Measurements from ENCODE around the gene PCDHA8.
"Not testable (repeated sequence)": the region's sequence is repeated elsewhere in the genome, so short reads cannot be mapped to it uniquely, and the experiment has no call there.

The PCDHA8 gene, protein sequence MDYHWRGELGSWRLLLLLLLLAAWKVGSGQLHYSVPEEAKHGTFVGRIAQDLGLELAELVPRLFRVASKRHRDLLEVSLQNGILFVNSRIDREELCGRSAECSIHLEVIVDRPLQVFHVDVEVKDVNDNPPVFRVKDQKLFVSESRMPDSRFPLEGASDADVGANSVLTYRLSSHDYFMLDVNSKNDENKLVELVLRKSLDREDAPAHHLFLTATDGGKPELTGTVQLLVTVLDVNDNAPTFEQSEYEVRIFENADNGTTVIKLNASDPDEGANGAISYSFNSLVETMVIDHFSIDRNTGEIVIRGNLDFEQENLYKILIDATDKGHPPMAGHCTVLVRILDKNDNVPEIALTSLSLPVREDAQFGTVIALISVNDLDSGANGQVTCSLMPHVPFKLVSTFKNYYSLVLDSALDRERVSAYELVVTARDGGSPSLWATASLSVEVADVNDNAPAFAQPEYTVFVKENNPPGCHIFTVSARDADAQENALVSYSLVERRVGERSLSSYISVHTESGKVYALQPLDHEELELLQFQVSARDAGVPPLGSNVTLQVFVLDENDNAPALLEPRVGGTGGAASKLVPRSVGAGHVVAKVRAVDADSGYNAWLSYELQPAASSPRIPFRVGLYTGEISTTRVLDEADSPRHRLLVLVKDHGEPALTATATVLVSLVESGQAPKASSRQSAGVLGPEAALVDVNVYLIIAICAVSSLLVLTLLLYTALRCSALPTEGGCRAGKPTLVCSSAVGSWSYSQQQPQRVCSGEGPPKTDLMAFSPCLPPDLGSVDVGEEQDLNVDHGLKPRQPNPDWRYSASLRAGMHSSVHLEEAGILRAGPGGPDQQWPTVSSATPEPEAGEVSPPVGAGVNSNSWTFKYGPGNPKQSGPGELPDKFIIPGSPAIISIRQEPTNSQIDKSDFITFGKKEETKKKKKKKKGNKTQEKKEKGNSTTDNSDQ

GRCh38 chr5:140840978-140841962, at the start of gene PCDHA8:
TSS of gene PCDHA8 (plus strand) at chr5:140841187. CDS start at chr5:140841322, 135 bp downstream.
- DNase-seq = no peak

DNA sequence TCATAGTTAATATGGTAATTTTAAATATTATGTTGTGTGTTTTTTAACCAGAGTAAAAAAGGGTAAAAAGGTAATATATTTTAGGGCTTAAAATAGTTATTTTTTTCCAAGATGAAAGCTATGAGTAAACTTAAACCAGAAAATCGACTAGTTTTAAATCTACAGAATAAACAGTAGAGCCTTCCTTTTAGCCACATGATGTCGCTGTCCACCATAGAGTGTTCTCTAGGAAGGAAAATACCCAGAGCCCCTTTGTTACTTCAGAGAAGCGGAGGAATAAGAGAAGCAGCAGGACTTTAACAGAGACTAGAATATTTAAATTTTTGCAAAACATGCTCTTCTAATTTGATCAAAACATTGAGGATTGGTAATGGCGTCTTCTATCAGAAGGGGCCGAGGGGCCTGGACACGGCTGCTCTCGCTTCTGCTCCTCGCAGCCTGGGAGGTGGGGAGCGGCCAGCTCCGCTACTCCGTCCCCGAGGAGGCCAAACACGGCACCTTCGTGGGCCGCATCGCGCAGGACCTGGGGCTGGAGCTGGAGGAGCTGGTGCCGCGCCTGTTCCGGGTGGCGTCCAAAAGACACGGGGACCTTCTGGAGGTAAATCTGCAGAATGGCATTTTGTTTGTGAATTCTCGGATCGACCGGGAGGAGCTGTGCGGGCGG, 46.3 kb upstream of the PCDHA8 start, which contains the start of gene PCDHA2:
TSS of gene PCDHA2 (plus strand) at position 258 of the 664 bp plus-strand sequence.
- no peak for DNase-seq

- no peak for DNase-seq
Observed at GRCh38 chr5:140795259-140795641, 45.7 kb upstream of the PCDHA8 start.

- DNase-seq = not testable (repeated sequence)
Observed at GRCh38 chr5:140796072-140796717, 44.8 kb upstream of the PCDHA8 start.

GRCh38 chr5:140796718-140797095, 44.3 kb upstream of the PCDHA8 start:
- no peak for DNase-seq

- no peak for DNase-seq
Observed at GRCh38 chr5:140800816-140801493, 40.0 kb upstream of the PCDHA8 start, which contains the start of gene PCDHA3. TSS of gene PCDHA3 (plus strand) at chr5:140801057.

- DNase-seq = no peak
Observed at GRCh38 chr5:140801494-140801841, 39.5 kb upstream of the PCDHA8 start.

DNA sequence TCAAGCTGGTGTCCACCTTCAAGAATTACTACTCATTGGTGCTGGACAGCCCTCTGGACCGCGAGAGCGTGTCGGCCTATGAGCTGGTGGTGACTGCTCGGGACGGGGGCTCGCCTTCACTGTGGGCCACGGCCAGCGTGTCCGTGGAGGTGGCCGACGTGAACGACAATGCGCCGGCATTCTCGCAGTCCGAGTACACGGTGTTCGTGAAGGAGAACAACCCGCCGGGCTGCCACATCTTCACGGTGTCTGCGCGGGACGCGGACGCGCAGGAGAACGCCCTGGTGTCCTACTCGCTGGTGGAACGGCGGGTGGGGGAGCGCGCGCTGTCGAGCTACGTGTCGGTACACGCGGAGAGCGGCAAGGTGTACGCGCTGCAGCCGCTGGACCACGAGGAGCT, 38.6 kb upstream of the PCDHA8 start:
- DNase-seq = not testable (repeated sequence)

- DNase-seq = no peak
Observed at GRCh38 chr5:140802781-140803271, 38.2 kb upstream of the PCDHA8 start.

- DNase-seq = no peak
Observed at GRCh38 chr5:140806834-140807775, 33.9 kb upstream of the PCDHA8 start, which contains the start of gene PCDHA4. TSS of gene PCDHA4 (plus strand) at chr5:140807068.

GRCh38 chr5:140808241-140808888, 32.6 kb upstream of the PCDHA8 start:
- DNase-seq = not testable (repeated sequence)

DNA sequence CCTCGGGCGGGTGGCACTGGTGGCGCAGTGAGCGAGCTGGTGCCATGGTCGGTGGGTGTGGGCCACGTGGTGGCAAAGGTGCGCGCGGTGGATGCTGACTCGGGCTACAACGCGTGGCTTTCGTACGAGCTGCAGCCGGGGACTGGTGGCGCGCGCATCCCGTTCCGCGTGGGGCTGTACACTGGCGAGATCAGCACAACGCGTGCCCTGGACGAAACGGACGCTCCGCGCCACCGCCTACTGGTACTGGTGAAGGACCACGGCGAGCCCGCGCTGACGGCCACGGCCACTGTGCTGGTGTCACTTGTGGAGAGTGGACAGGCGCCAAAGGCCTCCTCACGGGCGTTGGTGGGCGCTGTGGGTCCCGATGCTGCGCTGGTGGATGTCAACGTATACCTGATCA, 32.1 kb upstream of the PCDHA8 start:
- DNase-seq = no peak

GRCh38 chr5:140821375-140822280, 19.4 kb upstream of the PCDHA8 start, which contains the start of gene PCDHA5:
TSS of gene PCDHA5 (plus strand) at chr5:140821613.
- DNase-seq = peak; percentile 85

DNA sequence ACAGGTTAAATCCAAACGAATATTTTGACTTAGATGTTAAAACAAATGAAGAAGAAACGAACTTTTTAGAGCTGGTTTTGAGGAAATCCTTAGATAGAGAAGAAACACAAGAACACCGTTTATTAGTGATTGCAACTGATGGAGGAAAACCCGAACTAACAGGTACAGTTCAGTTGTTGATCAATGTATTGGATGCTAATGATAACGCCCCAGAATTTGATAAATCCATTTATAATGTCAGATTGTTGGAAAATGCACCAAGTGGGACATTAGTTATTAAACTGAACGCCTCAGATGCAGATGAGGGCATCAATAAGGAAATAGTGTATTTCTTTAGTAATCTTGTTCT, 18.7 kb upstream of the PCDHA8 start:
- DNase-seq = no peak

DNA sequence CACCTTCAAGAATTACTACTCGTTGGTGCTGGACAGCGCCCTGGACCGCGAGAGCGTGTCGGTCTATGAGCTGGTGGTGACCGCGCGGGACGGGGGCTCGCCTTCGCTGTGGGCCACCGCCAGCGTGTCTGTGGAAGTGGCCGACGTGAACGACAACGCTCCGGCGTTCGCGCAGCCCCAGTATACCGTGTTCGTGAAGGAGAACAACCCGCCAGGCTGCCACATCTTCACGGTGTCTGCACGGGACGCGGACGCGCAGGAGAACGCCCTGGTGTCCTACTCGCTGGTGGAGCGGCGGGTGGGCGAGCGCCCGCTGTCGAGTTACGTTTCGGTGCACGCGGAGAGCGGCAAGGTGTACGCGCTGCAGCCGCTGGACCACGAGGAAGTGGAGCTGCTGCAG, 18.0 kb upstream of the PCDHA8 start:
- DNase-seq = not testable (repeated sequence)

GRCh38 chr5:140823475-140823874, 17.5 kb upstream of the PCDHA8 start:
- no peak for DNase-seq

- no peak for DNase-seq
Observed at GRCh38 chr5:140827704-140828361, 13.2 kb upstream of the PCDHA8 start, which contains the start of gene PCDHA6. TSS of gene PCDHA6 (plus strand) at chr5:140827960. CDS start at chr5:140828092, 132 bp downstream.
